ENCODE results near the gene CYREN. TPM values are rescaled to one million over a fixed set of nuclear protein-coding genes. Genes with fewer than 3 reads are reported as not detected.
"Not testable (repeated sequence)": the region's sequence is repeated elsewhere in the genome, so short reads cannot be mapped to it uniquely, and the experiment has no call there.

The CYREN gene
- polyA plus RNA-seq (2012; ENCODE audit: insufficient read depth, insufficient read length) = 56.7 TPM

DNA sequence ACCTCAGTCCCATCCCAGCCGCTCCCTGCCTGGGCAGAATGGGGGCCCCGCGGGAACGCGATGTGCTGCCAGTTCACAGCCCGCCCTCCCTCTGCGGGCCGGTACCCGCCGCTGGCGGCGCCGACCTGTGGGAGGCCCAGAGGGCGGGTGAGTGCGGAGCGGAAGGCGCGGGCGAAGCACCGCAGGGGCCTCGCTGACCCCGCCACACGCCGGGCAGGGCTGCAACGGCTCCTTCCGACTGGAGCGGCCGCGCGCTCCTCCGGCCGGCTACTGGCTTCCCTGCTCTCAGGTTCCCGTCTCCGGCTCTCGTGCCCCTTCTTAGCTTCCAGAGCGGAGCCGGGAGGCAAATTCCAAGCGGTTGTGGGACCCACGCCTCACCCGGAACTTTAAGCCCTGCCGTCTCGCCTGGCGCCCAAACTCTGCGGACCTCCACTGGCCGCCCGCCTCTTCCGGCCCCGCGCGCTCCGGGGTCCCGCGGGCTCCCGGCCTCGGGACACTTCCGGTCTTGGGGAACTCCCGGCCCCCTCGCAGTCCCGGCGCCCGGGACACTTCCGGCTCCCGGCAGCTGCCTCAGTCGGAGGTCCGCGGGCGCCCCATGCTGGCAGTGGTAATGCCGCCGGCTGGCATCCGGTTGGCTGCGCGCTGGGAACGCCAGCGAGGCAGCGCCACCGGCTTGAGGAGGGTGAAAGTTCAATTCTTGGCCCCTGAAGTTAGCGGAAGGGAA, at the start of gene CYREN:
CYREN (minus strand) TSS at position 434 of the 724 bp plus-strand sequence. CDS start 1,785 bp downstream, outside the sequence.
- DNase-seq (ENCODE audit: low read depth, low spot score) = peak; percentile 83
- H3K4me3 ChIP-seq (ENCODE audit: low read length) = peak within 1 kb of the TSS; percentile 67

- no peak for DNase-seq (ENCODE audit: low read depth, low spot score)
- H3K4me3 ChIP-seq (ENCODE audit: low read length) = no peak overlapping the region
Observed at GRCh38 chr7:135217645-135218509, 47.4 kb upstream of the CYREN start.

DNA sequence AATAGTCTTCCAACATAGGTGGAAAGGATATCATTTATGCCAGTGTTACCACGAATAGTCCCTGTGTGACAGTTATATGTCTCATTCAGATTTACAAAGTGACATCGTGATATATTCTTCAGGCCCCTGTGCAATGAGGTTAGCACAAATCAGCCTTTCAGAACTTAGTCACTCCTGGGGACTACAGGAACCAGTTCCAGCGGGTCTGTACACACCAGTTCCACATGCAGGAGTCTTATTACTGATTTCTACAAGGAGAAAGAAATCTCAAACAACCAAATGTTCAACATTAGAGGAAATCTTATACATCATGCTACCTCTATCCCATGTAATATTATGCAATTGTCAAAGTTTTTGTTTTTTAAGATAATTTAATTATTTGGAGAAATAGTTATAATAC, 45.2 kb upstream of the CYREN start:
- no peak for DNase-seq (ENCODE audit: low read depth, low spot score)
- H3K4me3 ChIP-seq (ENCODE audit: low read length) = no peak overlapping the region

DNA sequence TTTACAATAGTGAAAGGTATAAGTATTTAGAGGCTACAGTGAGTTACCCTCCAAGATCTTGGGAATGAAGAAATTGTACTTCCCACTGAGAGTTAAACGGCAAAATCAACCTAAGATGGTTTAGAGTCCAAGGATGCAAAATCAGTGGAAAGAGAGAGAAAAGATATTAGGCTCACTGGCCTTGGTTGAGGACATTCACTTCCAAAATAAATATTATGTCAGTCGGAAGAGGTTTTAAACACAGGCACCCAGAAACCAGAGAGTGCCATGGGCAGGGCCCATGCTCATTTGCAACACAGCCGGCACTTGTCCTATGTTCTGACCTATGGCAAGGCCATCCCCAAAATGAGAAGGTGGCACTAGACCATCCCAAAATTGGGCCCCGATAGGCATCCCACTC, 44.7 kb upstream of the CYREN start:
- no peak overlapping the region for H3K4me3 ChIP-seq (ENCODE audit: low read length)
- no peak for DNase-seq (ENCODE audit: low read depth, low spot score)

DNA sequence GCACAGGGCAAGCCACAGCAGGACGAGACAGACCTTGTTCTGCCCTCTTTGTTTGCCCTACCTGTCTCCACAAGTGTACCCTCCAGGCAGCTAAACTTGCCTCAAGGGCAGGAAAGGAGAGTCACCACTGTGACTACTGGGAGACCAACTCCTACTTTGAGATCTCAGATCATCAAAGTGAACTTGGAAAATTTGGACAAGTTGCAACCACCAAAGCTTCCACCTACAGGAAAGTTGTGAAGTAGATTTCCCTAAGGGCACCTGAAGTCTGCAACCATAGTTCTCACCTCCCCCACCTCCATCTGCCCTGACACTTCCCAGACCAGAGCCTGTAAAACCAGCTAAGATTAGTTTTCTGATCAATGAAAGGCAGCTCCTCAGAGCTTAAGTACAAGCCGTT, 43.3 kb upstream of the CYREN start:
- DNase-seq (ENCODE audit: low read depth, low spot score) = no peak
- no peak overlapping the region for H3K4me3 ChIP-seq (ENCODE audit: low read length)

- H3K4me3 ChIP-seq (ENCODE audit: low read length) = peak overlapping the region; percentile 79
- not testable (repeated sequence) for DNase-seq (ENCODE audit: low read depth, low spot score)
Observed at GRCh38 chr7:135211946-135212685, 41.6 kb upstream of the CYREN start.

GRCh38 chr7:135211179-135211945, 40.9 kb upstream of the CYREN start, which contains the start of gene WDR91:
Gene WDR91, minus strand, starts transcription at chr7:135211526. Its CDS starts 24 bp downstream, at chr7:135211502.
- DNase-seq (ENCODE audit: low read depth, low spot score) = peak; percentile 79
- peak within 1 kb of the TSS; percentile 79 for H3K4me3 ChIP-seq (ENCODE audit: low read length)

GRCh38 chr7:135210888-135211178, 40.3 kb upstream of the CYREN start:
- no peak for DNase-seq (ENCODE audit: low read depth, low spot score)
- H3K4me3 ChIP-seq (ENCODE audit: low read length) = peak overlapping the region; percentile 67

GRCh38 chr7:135209225-135209834, 38.8 kb upstream of the CYREN start:
- H3K4me3 ChIP-seq (ENCODE audit: low read length) = no peak overlapping the region
- DNase-seq (ENCODE audit: low read depth, low spot score) = no peak

DNA sequence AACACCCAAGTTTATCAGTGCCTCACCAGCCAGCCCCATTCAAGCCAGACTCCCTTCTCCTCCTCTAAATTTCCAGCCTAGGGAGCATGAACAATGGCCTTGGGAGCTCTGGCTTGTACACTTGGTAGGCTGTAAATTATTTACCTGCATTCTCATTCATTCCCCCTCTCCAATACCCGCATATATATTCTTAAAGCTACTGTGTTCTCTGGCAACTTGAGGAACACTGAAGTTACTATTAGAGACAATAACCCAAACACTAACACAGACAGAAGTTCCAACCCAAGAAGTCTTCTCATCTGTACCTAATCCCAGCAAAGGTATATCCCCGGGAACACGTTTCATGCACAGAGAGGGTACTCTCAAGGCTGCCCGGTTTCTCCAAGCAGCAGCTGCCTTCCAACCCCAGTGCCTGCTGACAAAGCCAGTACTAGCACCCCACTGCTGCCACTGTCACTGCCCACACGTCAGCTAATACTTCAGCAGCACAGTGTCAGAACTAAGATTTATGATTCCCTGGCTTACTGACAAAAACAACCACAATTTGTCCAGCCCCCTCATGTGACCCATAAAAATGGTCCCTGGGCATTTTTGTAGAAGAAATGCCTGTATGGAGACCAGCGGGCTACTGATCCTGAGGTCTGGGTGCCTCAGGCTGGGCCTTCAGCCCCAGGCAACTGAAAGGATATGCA, 37.7 kb upstream of the CYREN start:
- no peak overlapping the region for H3K4me3 ChIP-seq (ENCODE audit: low read length)
- DNase-seq (ENCODE audit: low read depth, low spot score) = no peak

- no peak overlapping the region for H3K4me3 ChIP-seq (ENCODE audit: low read length)
- DNase-seq (ENCODE audit: low read depth, low spot score) = no peak
Observed at GRCh38 chr7:135207406-135208101, 37.0 kb upstream of the CYREN start.

DNA sequence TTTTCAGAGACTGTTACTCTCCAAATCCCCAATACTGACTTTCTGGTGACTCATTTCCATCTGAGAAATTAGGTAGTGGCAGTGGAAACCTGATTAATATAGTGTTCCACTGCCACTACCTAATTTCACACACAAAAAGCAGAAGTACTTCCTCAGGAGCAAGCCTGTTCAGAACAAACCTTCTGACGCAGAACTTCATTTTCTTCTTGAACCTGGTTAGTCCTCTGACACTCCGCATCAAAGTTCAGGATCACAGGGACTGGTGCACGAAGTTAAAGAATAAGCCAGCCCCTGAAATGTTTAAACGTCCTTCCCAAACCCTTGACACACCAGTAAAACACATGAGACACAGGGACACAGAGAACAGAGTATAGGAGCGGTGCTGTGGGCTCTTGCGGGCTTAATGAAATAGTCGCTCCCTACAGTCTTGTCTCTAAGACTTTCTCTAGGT, 36.5 kb upstream of the CYREN start:
- H3K4me3 ChIP-seq (ENCODE audit: low read length) = no peak overlapping the region
- DNase-seq (ENCODE audit: low read depth, low spot score) = no peak

DNA sequence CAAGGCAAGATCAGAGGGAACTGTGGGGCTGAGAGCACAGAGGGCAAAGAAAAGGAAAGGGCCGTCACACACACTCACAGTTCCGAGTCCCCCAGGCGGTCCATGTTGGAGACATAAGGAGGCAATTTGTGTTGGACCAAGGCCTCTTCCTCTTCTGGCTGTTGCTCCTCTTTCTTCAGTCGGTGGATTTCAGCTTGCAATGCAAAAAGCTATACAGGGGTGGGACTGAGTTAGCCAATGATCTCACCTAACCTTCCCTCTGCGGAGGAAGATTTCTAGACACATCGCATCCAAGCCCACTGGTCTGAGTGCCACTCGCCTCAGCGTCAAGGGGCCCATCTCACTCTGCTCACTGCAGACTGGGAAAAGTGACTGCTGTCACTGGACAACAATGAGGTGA, 35.3 kb upstream of the CYREN start:
- DNase-seq (ENCODE audit: low read depth, low spot score) = no peak
- H3K4me3 ChIP-seq (ENCODE audit: low read length) = no peak overlapping the region

GRCh38 chr7:135204876-135205275, 34.4 kb upstream of the CYREN start:
- no peak overlapping the region for H3K4me3 ChIP-seq (ENCODE audit: low read length)
- DNase-seq (ENCODE audit: low read depth, low spot score) = no peak

GRCh38 chr7:135204341-135204749, 33.8 kb upstream of the CYREN start:
- no peak overlapping the region for H3K4me3 ChIP-seq (ENCODE audit: low read length)
- DNase-seq (ENCODE audit: low read depth, low spot score) = no peak

DNA sequence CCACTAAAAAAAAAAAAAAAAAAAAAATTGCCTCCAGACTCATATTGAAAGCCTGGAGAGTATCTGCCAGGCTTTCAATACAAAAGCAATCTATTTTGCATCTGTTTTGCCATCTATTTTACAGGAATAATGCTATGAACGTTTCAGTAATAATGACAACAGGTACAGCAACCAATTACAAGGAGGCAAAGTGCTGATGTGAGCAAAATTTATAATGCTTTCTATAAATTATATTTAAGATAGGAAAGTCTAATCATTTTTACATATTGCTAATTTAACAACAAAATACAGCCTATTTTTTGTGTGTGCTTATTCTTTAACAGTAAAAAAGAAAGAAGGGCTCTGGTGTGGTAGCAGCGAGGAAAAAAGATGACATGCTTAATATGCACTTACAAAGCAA, 30.8 kb upstream of the CYREN start:
- no peak overlapping the region for H3K4me3 ChIP-seq (ENCODE audit: low read length)
- DNase-seq (ENCODE audit: low read depth, low spot score) = no peak

DNA sequence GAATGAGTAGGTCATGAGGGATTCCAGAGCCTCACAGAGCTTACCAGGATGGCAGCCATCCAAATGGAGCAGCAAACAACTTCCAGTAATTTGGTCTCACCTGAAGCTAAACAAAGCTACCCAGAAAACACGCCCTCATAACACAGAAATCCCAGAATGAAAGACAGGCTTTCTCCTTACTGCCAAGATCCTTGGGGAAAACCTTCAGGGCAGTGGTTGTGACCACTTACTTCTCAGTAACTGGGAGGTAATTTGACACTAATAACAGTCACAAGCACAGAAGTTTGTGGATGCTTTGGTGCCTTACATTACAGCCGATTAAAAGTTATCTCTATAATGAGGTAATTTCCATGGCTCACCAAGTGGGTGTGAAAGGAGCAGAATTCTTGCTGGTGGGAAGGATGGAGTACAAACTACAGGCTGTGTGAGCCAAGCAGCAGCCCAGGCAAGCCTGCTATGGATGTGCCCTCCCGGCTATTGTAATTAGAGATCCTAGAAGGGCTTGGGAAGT, 30.4 kb upstream of the CYREN start:
- H3K4me3 ChIP-seq (ENCODE audit: low read length) = no peak overlapping the region
- DNase-seq (ENCODE audit: low read depth, low spot score) = no peak

Data from Jurkat, Clone E6-1 (cell line).